ENCODE data around the gene SLC30A2. TPM values are rescaled to one million over a fixed set of nuclear protein-coding genes. Genes with fewer than 3 reads are reported as not detected.

Gene SLC30A2
- total and polyA plus RNA-seq, 9 of the 15 experiments (the other 6 are each of a cell fraction or from before 2014, with no cell fraction given), result 0.01 to 0.18 (median 0.06) TPM; not detected in 3

- no peak for TF ChIP-seq GTF3C2 (IDR thresholded peaks at IDR 0.05; ENCODE audit: borderline replicate concordance, extremely low read depth, insufficient read length)
- TF ChIP-seq TCF15 (CRISPR knock-in tag; IDR thresholded peaks at IDR 0.05), result no peak
- peak; percentile 50 to 80; a peak in 2 of 4 replicates for TF ChIP-seq MAZ (CRISPR knock-in tag; conservative IDR thresholded peaks at IDR 0.05 in 1 of 2, IDR thresholded peaks at IDR 0.05 in 1 of 2)
- no peak for TF ChIP-seq ZNF280B (CRISPR knock-in tag; IDR thresholded peaks at IDR 0.05)
- no peak for TF ChIP-seq CBX8 (IDR thresholded peaks at IDR 0.05; ENCODE audit: borderline replicate concordance, extremely low read depth, low read depth, low read length, poor library complexity, severe bottlenecking)
- peak; percentile 80; the same call in 1 of the 2 replicates for TF ChIP-seq ZNF12 (CRISPR knock-in tag; IDR thresholded peaks at IDR 0.05)
- TF ChIP-seq EP400 (IDR thresholded peaks at IDR 0.05), result peak; percentile 76; the same call in 1 of the 2 replicates
- TF ChIP-seq RBBP5 (IDR thresholded peaks at IDR 0.05; ENCODE audit: borderline replicate concordance, insufficient read depth, low read length, poor library complexity, severe bottlenecking), result peak; percentile 62
- no peak for TF ChIP-seq ETV6 (IDR thresholded peaks at IDR 0.05; ENCODE audit: borderline replicate concordance in 1 of 2, low read depth in 2 of 2, low read length in 1 of 2)
- TF ChIP-seq ETV6 (CRISPR knock-in tag; IDR thresholded peaks at IDR 0.05; ENCODE audit: borderline replicate concordance), result no peak; the same call in 1 of the 2 replicates
- TF ChIP-seq ATF3 (IDR thresholded peaks at IDR 0.05), result no peak
- TF ChIP-seq ATF3 (CRISPR knock-in tag; conservative IDR thresholded peaks at IDR 0.05), result 0 out of 2 replicates have a peak, but pooled peaks have one; percentile 56
- no peak; a peak in 1 of 4 replicates for TF ChIP-seq ZMIZ1 (IDR thresholded peaks at IDR 0.05; ENCODE audit: low read depth in 2 of 2, low read length in 2 of 2)
- peak; percentile 95 for TF ChIP-seq PHF8 (IDR thresholded peaks at IDR 0.05; ENCODE audit: borderline replicate concordance, low read length)
- peak; percentile 57 for TF ChIP-seq RNF2 (IDR thresholded peaks at IDR 0.05)
These were observed 10.5 kb downstream of the SLC30A2 start (continued) for GRCh38 chr1:26035203-26035958.
